T-helper 2 cell treated with Interferon-gamma antibody and Interleukin-4, amounts not matched to agents 5 μg/mL and 100 μg/mL, for 36 hours (primary cell): ENCODE measurements around the gene SLC44A1.

Source experiments
- DNase-seq: peaks from one replicate; pipeline ENCODE4 v3.0.0; 2021; ENCODE audit warnings: low spot score
- H3K27ac Mint-ChIP-seq: one replicate; pipeline ENCODE4 v1.8.0; 2021; ENCODE audit warnings: mild to moderate bottlenecking, mixed read lengths
- H3K27me3 Mint-ChIP-seq: one replicate; pipeline ENCODE4 v1.8.0; 2021; ENCODE audit warnings: low read depth, mixed read lengths
- H3K36me3 Mint-ChIP-seq: one replicate; pipeline ENCODE4 v1.8.0; 2021; ENCODE audit warnings: low read depth, mixed read lengths
- H3K4me1 Mint-ChIP-seq: one replicate; pipeline ENCODE4 v1.8.0; 2021; ENCODE audit warnings: low read depth, mixed read lengths
- H3K4me3 Mint-ChIP-seq: one replicate; pipeline ENCODE4 v1.8.0; 2022; ENCODE audit warnings: mild to moderate bottlenecking, moderate library complexity, mixed read lengths
- H3K9me3 Mint-ChIP-seq: one replicate; pipeline ENCODE4 v1.8.0; 2021; ENCODE audit warnings: mixed read lengths

Gene SLC44A1

GRCh38 chr9:105445203-105445881 lies 200.9 kb downstream of the SLC44A1 start:
- no peaks in the 10 kb centered on the region for H3K36me3 Mint-ChIP-seq
- H3K27me3 Mint-ChIP-seq = peaks cover 15% of the 10 kb centered on the region
- H3K4me1 Mint-ChIP-seq = peaks cover 22% of the 10 kb centered on the region
- H3K27ac Mint-ChIP-seq = no peak overlapping the region
- H3K4me3 Mint-ChIP-seq = no peak overlapping the region
- H3K9me3 Mint-ChIP-seq = no peaks in the 10 kb centered on the region
- DNase-seq = no peak

- peaks cover 18% of the 10 kb centered on the region for H3K27me3 Mint-ChIP-seq
- DNase-seq = no peak
- H3K4me3 Mint-ChIP-seq = peak overlapping the region; percentile 84
- peaks cover 22% of the 10 kb centered on the region for H3K4me1 Mint-ChIP-seq
- H3K36me3 Mint-ChIP-seq = no peaks in the 10 kb centered on the region
- no peaks in the 10 kb centered on the region for H3K9me3 Mint-ChIP-seq
- peak overlapping the region; percentile 49 for H3K27ac Mint-ChIP-seq
These were observed 202.9 kb downstream of the SLC44A1 start for GRCh38 chr9:105447386-105447813.

GRCh38 chr9:105447814-105448812 lies 203.7 kb downstream of the SLC44A1 start, which contains the start of gene FSD1L:
TSS of gene FSD1L (plus strand) at chr9:105448034. CDS start at chr9:105448221, 187 bp downstream.
- H3K27me3 Mint-ChIP-seq = peaks cover 20% of the 10 kb centered on the region
- H3K4me1 Mint-ChIP-seq = peaks cover 23% of the 10 kb centered on the region
- H3K4me3 Mint-ChIP-seq = peak within 1 kb of the TSS; percentile 84
- peak within 1 kb of the TSS; percentile 49 for H3K27ac Mint-ChIP-seq
- DNase-seq = peak; percentile 82
- H3K36me3 Mint-ChIP-seq = no peaks in the 10 kb centered on the region
- no peaks in the 10 kb centered on the region for H3K9me3 Mint-ChIP-seq

GRCh38 chr9:105449081-105449480 lies 204.6 kb downstream of the SLC44A1 start:
- no peak overlapping the region for H3K27ac Mint-ChIP-seq
- H3K36me3 Mint-ChIP-seq = no peaks in the 10 kb centered on the region
- H3K9me3 Mint-ChIP-seq = no peaks in the 10 kb centered on the region
- peaks cover 23% of the 10 kb centered on the region for H3K4me1 Mint-ChIP-seq
- peak overlapping the region; percentile 83 for H3K4me3 Mint-ChIP-seq
- no peak for DNase-seq
- peaks cover 20% of the 10 kb centered on the region for H3K27me3 Mint-ChIP-seq

- H3K27me3 Mint-ChIP-seq = peaks cover 20% of the 10 kb centered on the region
- H3K9me3 Mint-ChIP-seq = no peaks in the 10 kb centered on the region
- H3K27ac Mint-ChIP-seq = no peak overlapping the region
- no peak overlapping the region for H3K4me3 Mint-ChIP-seq
- H3K36me3 Mint-ChIP-seq = no peaks in the 10 kb centered on the region
- DNase-seq = no peak
- H3K4me1 Mint-ChIP-seq = peaks cover 21% of the 10 kb centered on the region
These were observed 207.7 kb downstream of the SLC44A1 start for GRCh38 chr9:105452185-105452584.

GRCh38 chr9:105455836-105456475 lies 211.5 kb downstream of the SLC44A1 start:
- Mint-ChIP-seq H3K9me3 (peaks cover 11% of the 10 kb centered on the region), H3K27me3 (peaks cover 9% of the 10 kb centered on the region), H3K4me3 (no peak overlapping the region), H3K36me3 (peaks cover 2% of the 10 kb centered on the region), H3K27ac (no peak overlapping the region), H3K4me1 (peaks cover 2% of the 10 kb centered on the region)
- no peak for DNase-seq

GRCh38 chr9:105457560-105458294 lies 213.3 kb downstream of the SLC44A1 start:
- Mint-ChIP-seq H3K27ac (no peak overlapping the region), H3K27me3 (no peaks in the 10 kb centered on the region), H3K9me3 (peaks cover 11% of the 10 kb centered on the region), H3K4me3 (no peak overlapping the region), H3K4me1 (no peaks in the 10 kb centered on the region), H3K36me3 (peaks cover 2% of the 10 kb centered on the region)
- DNase-seq = no peak

- no peaks in the 10 kb centered on the region for H3K4me1 Mint-ChIP-seq
- H3K9me3 Mint-ChIP-seq = peaks cover 11% of the 10 kb centered on the region
- no peak overlapping the region for H3K27ac Mint-ChIP-seq
- H3K4me3 Mint-ChIP-seq = no peak overlapping the region
- H3K27me3 Mint-ChIP-seq = no peaks in the 10 kb centered on the region
- no peak for DNase-seq
- H3K36me3 Mint-ChIP-seq = peaks cover 2% of the 10 kb centered on the region
These were observed 214.0 kb downstream of the SLC44A1 start for GRCh38 chr9:105458404-105458803.

- no peak overlapping the region for H3K4me3 Mint-ChIP-seq
- H3K27me3 Mint-ChIP-seq = no peaks in the 10 kb centered on the region
- DNase-seq = no peak
- H3K27ac Mint-ChIP-seq = no peak overlapping the region
- H3K9me3 Mint-ChIP-seq = peaks cover 11% of the 10 kb centered on the region
- no peaks in the 10 kb centered on the region for H3K4me1 Mint-ChIP-seq
- peaks cover 2% of the 10 kb centered on the region for H3K36me3 Mint-ChIP-seq
These were observed 214.9 kb downstream of the SLC44A1 start for GRCh38 chr9:105459336-105459735.

GRCh38 chr9:105466898-105467455 lies 222.5 kb downstream of the SLC44A1 start:
- Mint-ChIP-seq H3K27ac (no peak overlapping the region), H3K4me3 (no peak overlapping the region), H3K9me3 (no peaks in the 10 kb centered on the region), H3K36me3 (peaks cover 4% of the 10 kb centered on the region), H3K4me1 (no peaks in the 10 kb centered on the region), H3K27me3 (no peaks in the 10 kb centered on the region)
- DNase-seq = no peak

GRCh38 chr9:105468875-105469274 lies 224.4 kb downstream of the SLC44A1 start:
- H3K4me1 Mint-ChIP-seq = no peaks in the 10 kb centered on the region
- no peaks in the 10 kb centered on the region for H3K27me3 Mint-ChIP-seq
- no peak overlapping the region for H3K4me3 Mint-ChIP-seq
- H3K9me3 Mint-ChIP-seq = no peaks in the 10 kb centered on the region
- DNase-seq = no peak
- H3K36me3 Mint-ChIP-seq = peaks cover 4% of the 10 kb centered on the region
- no peak overlapping the region for H3K27ac Mint-ChIP-seq

- no peaks in the 10 kb centered on the region for H3K27me3 Mint-ChIP-seq
- no peak overlapping the region for H3K4me3 Mint-ChIP-seq
- no peak for DNase-seq
- no peaks in the 10 kb centered on the region for H3K4me1 Mint-ChIP-seq
- no peak overlapping the region for H3K27ac Mint-ChIP-seq
- H3K9me3 Mint-ChIP-seq = no peaks in the 10 kb centered on the region
- H3K36me3 Mint-ChIP-seq = peaks cover 4% of the 10 kb centered on the region
These were observed 228.8 kb downstream of the SLC44A1 start for GRCh38 chr9:105473221-105473620.

GRCh38 chr9:105475302-105475701 lies 230.9 kb downstream of the SLC44A1 start:
- Mint-ChIP-seq H3K27ac (no peak overlapping the region), H3K4me1 (no peaks in the 10 kb centered on the region), H3K9me3 (no peaks in the 10 kb centered on the region), H3K4me3 (no peak overlapping the region), H3K27me3 (no peaks in the 10 kb centered on the region), H3K36me3 (no peaks in the 10 kb centered on the region)
- DNase-seq = no peak
